ENCODE measurements around the gene UBE2O.

DNA sequence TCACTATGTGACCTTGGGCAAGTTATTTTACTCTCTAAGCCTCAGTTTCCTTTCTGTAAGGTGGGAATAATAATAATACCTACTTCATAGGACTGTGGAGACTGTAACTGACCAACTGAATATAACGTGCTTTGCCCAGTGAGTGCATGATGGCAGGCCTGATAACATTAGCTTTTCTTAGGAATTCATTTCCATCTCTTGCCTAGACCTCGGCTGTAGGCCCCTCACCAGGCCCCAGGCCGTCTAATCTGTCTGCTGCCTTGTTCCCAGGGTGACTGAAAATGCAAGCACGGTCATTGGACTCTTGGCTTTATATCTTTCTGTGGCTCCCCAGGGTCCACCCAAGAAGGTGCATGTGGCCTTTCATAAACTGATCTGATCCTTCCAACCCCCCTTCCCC lies 6.7 kb upstream of the UBE2O start:
- no peak for TF ChIP-seq EZH2 (IDR thresholded peaks at IDR 0.05; ENCODE audit: borderline replicate concordance, low read length)
- TF ChIP-seq, protein P1, sequence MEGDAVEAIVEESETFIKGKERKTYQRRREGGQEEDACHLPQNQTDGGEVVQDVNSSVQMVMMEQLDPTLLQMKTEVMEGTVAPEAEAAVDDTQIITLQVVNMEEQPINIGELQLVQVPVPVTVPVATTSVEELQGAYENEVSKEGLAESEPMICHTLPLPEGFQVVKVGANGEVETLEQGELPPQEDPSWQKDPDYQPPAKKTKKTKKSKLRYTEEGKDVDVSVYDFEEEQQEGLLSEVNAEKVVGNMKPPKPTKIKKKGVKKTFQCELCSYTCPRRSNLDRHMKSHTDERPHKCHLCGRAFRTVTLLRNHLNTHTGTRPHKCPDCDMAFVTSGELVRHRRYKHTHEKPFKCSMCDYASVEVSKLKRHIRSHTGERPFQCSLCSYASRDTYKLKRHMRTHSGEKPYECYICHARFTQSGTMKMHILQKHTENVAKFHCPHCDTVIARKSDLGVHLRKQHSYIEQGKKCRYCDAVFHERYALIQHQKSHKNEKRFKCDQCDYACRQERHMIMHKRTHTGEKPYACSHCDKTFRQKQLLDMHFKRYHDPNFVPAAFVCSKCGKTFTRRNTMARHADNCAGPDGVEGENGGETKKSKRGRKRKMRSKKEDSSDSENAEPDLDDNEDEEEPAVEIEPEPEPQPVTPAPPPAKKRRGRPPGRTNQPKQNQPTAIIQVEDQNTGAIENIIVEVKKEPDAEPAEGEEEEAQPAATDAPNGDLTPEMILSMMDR (IDR thresholded peaks at IDR 0.05; ENCODE audit: low read length), result no peak

Data from OCI-LY1 (cell line).